IPS-NIHi11 (cell line): Measurements from ENCODE around the gene CTSW.
"Not testable (repeated sequence)": the region's sequence is repeated elsewhere in the genome, so short reads cannot be mapped to it uniquely, and the experiment has no call there.

Experiments
- DNase-seq: peaks from one replicate; pipeline ENCODE4 v3.0.0; 2012; ENCODE audit warnings: mixed read lengths, low spot score

Gene CTSW

GRCh38 chr11:65879617-65880016 is at the start of gene CTSW:
Gene CTSW (plus strand): TSS chr11:65879837. CDS start chr11:65879855, 18 bp downstream.
- DNase-seq: no peak

GRCh38 chr11:65832231-65832630 is 47.4 kb upstream of the CTSW start:
- DNase-seq: not testable (repeated sequence)

GRCh38 chr11:65833297-65834030 is 46.2 kb upstream of the CTSW start, which contains the start of gene SNX32:
Gene SNX32 (plus strand): TSS chr11:65833963. CDS start chr11:65834066, 103 bp downstream.
- peak; percentile 97 for DNase-seq

- no peak for DNase-seq
Observed at GRCh38 chr11:65834202-65834601, 45.4 kb upstream of the CTSW start.

- DNase-seq: no peak
Observed at GRCh38 chr11:65842144-65842543, 37.5 kb upstream of the CTSW start.

GRCh38 chr11:65843811-65844210 is 35.8 kb upstream of the CTSW start:
- DNase-seq: no peak

- DNase-seq: no peak
Observed at GRCh38 chr11:65844231-65844872, 35.3 kb upstream of the CTSW start.

GRCh38 chr11:65847746-65848145 is 31.9 kb upstream of the CTSW start:
- DNase-seq: no peak

GRCh38 chr11:65848693-65849092 is 30.9 kb upstream of the CTSW start:
- DNase-seq: not testable (repeated sequence)

GRCh38 chr11:65849366-65849765 is 30.3 kb upstream of the CTSW start:
- no peak for DNase-seq

- no peak for DNase-seq
Observed at GRCh38 chr11:65849771-65850216, 29.8 kb upstream of the CTSW start.

GRCh38 chr11:65850217-65851082 is 29.2 kb upstream of the CTSW start:
- DNase-seq: no peak

- DNase-seq: peak; percentile 85
Observed at GRCh38 chr11:65851083-65851579, 28.5 kb upstream of the CTSW start.

- DNase-seq: no peak
Observed at GRCh38 chr11:65851811-65852507, 27.7 kb upstream of the CTSW start.

- DNase-seq: no peak
Observed at GRCh38 chr11:65852508-65853245, 27.0 kb upstream of the CTSW start.

GRCh38 chr11:65853246-65853979 is 26.2 kb upstream of the CTSW start:
- no peak for DNase-seq

GRCh38 chr11:65854161-65854592 is 25.5 kb upstream of the CTSW start:
- no peak for DNase-seq

- DNase-seq: no peak
Observed at GRCh38 chr11:65854852-65855837, 24.5 kb upstream of the CTSW start.

GRCh38 chr11:65855927-65856363 is 23.7 kb upstream of the CTSW start:
- no peak for DNase-seq
